ENCODE results near the gene NUDT3.

DNA sequence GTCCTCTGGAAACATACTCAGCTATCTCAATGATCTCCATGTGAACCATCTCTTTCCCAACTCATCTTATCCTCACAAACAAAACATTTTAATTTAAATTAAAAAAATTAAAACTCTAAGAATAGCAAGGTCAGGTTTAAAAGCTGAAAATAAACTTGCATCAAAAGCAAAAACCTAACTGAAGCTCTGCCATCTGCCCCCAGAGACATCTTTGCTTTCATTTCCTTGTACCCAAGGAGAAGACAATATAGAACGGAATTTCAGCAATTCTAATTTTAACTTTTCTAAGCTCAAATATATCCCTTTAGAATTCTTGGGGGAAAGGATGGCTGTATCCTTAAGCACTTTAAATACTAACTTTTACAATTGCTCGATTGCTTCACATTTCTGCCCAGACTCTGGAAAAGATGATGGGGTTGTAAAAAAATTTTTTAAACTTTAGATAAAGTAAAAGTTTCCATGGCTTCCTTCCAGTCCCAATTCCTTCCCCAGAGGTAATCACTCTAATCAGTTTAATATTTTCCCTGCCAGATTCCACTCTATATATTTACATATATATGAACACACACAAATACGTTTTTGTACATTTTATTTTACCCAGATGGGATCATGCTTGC, 74.5 kb downstream of the NUDT3 start:
- TF ChIP-seq POLR2A (IDR thresholded peaks at IDR 0.05; ENCODE audit: low read depth, low read length) = no peak
- no peak for TF ChIP-seq TAF1 (IDR thresholded peaks at IDR 0.05; ENCODE audit: low read depth, low read length)
- no peak for TF ChIP-seq POLR2AphosphoS5 (IDR thresholded peaks at IDR 0.05; ENCODE audit: low read depth, low read length)
- no peak for TF ChIP-seq POU2F2 (IDR thresholded peaks at IDR 0.05; ENCODE audit: low read depth, low read length)
